Measurements from ENCODE around the gene BRSK1.
"Not testable (repeated sequence)": the region's sequence is repeated elsewhere in the genome, so short reads cannot be mapped to it uniquely, and the experiment has no call there.

Gene BRSK1

DNA sequence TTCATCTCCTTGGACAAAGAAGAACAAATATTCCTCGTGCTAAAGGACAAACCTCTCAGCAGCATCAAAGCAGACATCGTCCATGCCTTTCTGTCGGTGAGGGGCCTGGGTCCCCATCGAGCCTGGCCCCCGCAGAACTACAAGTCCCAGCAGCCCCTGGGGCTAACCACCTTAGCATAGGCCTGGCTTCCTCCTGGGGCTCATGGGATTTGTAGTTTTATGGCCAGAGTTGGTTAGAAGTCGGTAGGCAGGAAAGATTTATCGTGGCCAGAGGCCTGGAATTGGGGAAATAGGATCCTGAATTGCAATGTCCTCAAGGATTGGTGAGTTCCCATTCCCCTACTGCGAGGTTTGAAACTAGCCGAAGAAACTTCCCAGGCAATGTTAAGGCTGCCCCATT is 21.7 kb downstream of the BRSK1 start:
- no peak for DNase-seq

DNA sequence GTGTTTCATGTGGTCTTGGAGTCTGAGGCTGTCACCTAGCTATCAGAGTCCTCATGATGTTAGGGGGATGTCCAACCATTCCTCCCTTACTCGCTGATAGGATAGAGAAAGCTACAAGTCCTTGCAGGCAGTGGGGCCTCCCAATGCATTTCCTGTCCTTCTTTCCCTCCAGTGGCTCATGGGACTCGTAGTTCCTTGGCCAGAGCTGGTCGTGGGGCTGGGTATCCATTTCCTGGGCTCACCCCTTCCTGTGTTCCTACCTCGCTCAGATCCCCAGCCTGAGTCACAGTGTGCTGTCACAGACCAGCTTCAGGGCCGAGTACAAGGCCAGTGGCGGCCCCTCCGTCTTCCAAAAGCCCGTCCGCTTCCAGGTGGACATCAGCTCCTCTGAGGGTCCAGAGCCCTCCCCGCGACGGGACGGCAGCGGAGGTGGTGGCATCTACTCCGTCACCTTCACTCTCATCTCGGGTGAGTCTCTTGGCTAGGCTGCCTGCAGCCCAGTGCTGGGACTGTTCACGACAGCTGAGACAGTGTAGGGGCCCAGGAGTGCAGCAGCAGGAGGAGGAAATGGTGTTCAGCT is 22.3 kb downstream of the BRSK1 start:
- no peak for DNase-seq

DNA sequence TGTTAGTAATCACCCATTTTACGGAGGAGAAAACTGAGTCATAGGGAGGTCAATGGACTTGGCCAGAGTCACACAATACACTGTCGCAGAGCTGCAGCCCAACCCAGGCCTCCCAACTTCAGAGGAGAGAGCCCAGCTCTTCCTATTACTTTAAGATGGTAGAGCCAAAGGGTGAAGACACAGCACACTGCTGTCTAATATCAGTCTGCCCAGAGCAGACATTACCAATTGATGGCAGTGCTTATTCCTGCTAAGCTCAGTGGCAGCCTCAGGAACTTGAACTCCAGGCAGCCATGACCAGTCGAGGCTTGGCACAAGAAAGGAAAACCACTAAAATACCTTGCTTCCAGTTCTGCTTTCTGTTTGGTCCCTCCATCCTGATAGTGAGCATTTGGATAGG is 22.9 kb downstream of the BRSK1 start:
- DNase-seq, result no peak

DNA sequence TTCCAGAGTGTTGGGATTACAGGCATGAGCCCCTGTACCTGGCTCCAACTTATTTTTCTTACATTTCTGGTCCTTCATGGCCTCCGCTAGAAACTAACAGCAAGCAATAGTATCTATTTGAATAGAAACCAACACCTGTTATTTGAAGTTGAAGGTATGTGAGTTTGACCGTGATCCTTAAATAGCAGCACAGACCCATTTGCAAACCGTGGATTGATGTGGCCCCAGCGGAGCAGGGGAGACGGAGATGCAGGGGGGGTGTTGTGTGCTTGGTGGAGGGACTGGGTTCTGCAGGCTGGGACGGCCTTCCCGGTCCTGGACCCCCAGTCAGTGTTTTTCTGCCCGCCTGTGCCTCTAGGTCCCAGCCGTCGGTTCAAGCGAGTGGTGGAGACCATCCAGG is 24.5 kb downstream of the BRSK1 start:
- no peak for DNase-seq

- no peak for DNase-seq
These were observed 25.7 kb downstream of the BRSK1 start for GRCh38 chr19:55309448-55309847.

GRCh38 chr19:55310498-55310897 is 26.7 kb downstream of the BRSK1 start:
- no peak for DNase-seq

- DNase-seq, result no peak
These were observed 27.6 kb downstream of the BRSK1 start for GRCh38 chr19:55311397-55311796.

GRCh38 chr19:55311797-55312196 is 28.0 kb downstream of the BRSK1 start:
- no peak for DNase-seq

DNA sequence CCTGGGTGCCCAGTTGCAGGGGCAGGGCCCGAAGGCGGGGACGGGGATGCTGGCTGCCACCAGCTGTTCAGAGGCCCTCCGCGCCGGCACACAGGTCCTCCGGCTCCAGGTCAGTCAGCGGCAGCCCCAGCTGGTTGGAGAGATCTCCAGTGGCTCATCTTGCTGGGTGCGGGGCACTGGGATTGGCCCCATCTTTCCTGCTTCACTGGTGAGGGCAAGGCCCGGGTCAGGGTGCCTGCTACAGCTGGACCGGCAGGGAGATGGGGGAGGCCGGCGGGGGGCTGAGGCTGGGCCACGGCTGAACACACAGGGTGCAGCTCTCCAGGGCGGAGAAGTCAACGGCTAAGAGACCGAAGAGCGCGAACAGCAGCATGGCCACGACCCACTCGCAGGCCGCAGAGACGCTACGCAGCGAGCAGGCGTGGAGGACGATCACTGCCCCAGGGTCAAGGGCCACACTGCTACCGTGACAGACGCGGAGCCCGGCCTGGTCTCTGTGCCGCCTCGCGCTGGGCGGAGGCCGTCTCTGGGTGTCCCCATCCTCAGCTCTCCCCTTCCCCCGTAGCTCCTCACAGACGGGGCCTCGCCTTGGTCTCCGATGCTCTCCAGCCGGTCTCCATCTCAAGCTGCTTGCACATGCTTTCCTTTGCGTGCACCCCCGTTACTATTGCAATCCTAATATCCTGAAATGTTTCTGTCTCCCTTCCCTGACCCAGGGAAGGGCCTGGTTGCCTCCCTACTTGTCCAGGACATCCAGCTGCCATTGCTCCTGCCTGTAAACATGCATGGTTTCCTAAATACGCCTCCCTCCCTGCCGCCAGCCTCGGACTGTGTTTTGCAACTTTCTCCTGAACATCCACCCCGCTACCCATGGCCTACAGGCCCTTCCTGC is 29.1 kb downstream of the BRSK1 start:
- no peak for DNase-seq

- no peak for DNase-seq
These were observed 30.6 kb downstream of the BRSK1 start for GRCh38 chr19:55314396-55314795.

DNA sequence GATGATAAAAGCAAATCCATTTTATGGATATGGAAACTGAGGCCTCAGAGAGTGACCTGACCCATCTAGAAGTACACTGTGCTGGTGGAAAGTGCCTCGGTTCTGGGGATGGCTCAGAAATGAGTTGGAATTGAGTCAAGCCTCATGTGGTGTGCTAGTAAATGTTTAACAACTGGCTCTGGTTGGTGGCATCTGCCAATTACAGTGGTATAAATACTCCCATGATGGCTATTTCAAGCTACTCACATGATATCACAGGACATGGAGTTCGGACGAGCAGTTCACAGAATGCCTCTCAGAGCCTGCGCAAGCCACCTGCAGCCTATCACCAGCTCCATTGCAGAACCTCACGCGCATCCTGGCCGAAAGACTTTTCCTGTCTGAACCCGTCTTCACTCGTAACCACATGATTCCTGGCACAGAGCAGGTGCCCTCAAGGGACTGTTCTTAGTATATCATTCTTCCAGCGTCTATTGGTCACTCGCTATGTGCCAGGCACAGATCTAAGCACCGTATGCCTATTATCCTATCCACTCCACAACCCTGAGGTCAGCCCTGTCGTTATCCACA is 32.2 kb downstream of the BRSK1 start:
- DNase-seq, result no peak

- no peak for DNase-seq
These were observed 32.8 kb downstream of the BRSK1 start for GRCh38 chr19:55316646-55317045.

GRCh38 chr19:55319785-55320184 is 36.0 kb downstream of the BRSK1 start:
- no peak for DNase-seq

GRCh38 chr19:55320844-55321419 is 37.1 kb downstream of the BRSK1 start:
- no peak for DNase-seq

DNA sequence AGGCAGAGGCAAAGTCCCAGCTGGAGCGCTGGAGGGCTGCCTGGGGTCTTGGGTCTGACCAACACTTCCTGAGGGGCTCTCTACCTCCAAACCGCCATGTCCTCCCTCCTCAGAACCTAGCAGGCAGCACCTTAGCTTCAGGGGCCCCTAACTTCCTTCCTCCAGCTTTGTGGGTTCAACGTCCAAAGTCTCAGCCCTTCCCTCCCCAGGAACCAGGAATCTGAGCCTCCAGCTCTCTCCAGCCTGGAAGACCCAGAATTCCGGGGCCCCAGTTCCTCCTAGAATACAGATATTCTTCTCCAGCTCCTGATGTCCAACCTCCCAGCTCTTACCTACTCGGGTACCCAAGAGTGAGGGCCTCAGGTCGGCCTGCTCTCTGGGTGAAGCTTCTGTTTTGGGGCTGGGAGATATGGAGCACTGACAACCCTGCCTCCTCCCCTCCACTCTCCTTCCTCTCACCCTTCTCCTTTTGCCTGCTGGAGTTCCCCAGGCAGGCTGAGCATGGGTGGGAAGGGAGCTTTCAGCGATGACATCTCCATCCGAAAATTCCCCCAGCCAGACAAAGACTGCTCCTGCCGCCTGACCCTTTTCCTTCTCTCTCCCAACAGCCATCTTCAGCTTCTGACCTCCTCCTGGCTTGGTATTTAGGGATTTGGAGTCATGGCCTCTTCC is 37.8 kb downstream of the BRSK1 start:
- no peak for DNase-seq

DNA sequence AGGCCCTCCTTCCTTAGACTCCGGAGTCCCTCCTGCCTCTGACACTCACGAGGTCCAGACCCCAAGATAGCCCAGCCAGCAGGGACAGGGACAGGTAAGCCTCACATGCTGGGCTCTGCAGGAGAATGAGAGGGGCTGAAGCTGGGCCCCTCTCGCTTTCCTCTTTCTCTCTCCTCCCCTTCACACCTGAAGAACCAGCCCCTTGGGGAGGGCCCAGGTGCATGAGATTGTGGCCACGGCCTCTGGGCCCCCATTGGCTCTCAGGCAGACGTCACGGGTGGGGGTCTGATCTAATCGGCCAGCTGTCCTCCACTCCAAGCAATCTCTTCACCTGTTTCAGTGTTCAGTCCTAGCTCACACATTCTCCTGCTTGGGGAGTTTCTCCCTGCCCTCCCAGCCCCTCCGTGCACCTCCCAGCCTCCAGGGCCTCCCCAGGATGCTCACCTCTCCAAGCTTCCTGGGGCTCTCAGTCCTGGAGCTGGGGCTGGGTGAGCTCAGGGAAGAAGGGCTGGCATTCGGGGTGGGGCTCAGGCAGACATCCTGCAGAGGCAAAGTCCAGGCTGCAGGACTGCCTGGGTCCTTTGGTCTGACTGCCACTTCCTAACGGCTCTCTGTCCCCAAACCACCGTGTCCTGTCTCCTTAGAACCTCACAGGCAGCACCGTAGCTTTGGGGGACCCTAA is 38.5 kb downstream of the BRSK1 start:
- no peak for DNase-seq

- DNase-seq, result no peak
These were observed 40.9 kb downstream of the BRSK1 start for GRCh38 chr19:55324662-55325061.

GRCh38 chr19:55325172-55325571 is 41.4 kb downstream of the BRSK1 start, which contains the start of gene TMEM150B:
TMEM150B (minus strand) TSS chr19:55325341; CDS start chr19:55321036, 4,305 bp downstream.
- no peak for DNase-seq

DNA sequence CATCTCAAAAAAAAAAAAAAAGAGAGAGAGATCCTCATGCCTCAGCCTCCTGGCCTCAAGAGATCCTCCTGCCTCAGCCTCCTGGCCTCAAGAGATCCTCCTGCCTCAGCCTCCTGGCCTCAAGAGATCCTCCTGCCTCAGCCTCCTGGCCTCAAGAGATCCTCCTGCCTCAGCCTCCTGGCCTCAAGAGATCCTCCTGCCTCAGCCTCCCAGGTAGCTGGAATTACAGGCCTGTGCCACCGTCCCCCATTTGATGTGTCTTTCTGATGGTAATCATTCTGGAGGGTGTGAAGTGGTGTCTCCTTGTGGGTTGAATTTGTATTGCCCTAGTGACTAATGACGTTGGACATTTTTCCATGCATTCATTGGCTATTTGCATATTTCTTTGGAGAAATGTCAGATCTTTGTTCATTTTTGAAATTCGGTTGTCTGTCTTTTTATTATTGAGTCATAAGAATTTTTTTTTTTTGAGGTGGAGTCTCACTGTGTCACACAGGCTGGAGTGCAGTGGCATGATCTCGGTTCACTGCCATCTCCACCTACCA is 45.0 kb downstream of the BRSK1 start:
- DNase-seq, result not testable (repeated sequence)

- DNase-seq, result not testable (repeated sequence)
These were observed 46.0 kb downstream of the BRSK1 start for GRCh38 chr19:55329791-55330190.

DNA sequence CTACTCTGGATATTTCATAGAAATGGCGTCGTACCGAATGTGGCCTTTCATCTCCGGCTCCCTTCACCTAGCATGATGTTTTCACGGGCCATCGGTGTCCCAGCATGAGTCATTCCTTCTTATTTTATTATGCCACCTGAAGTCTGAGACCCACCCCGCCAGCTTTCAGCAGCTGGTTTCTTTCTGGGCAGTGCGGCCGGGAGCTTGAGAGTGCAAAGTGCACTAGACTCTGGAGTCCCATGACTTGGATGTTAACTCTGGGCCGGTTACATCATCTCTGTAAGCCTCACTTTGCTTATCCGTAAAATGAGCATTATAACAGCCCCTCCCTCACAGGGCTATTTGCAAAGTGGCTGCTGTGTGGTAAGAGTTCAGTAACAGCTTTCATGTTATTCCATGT is 50.1 kb downstream of the BRSK1 start:
- DNase-seq, result no peak

- no peak for DNase-seq
These were observed 52.3 kb downstream of the BRSK1 start for GRCh38 chr19:55336101-55336500.
